Cardiac muscle cell (in vitro differentiated cells and primary cell): Measurements from ENCODE around the gene OVAAL. TPM values are rescaled to one million over a fixed set of nuclear protein-coding genes. Genes with fewer than 3 reads are reported as not detected.
A peak's percentile ranks its signal among the peaks of the same experiment; 100 is the strongest.

Source experiments
- DNase-seq, 2 donors: peaks; one replicate each; pipeline versions ENCODE4 v3.0.0 to v3.0.0-alpha.2; 2010 to 2017; ENCODE audit warnings: low read depth in 1 of 2, low spot score in 1 of 2
- H3K27ac ChIP-seq: fragments of 200-600 bp; sonication (generic); 2 replicates; pipeline ENCODE4 v1.5.1; 2016
- H3K27me3 ChIP-seq: fragments of 200-600 bp; sonication (generic); 2 replicates; pipeline ENCODE4 v1.6.0; 2016; ENCODE audit warnings: control low read depth
- H3K36me3 ChIP-seq: fragments of 200-600 bp; sonication (generic); 2 replicates; pipeline ENCODE4 v1.5.1; 2016; ENCODE audit warnings: control low read depth
- H3K4me1 ChIP-seq: fragments of 200-600 bp; sonication (generic); 2 replicates; pipeline ENCODE4 v1.8.1; 2017; ENCODE audit warnings: low read depth, mild to moderate bottlenecking, mixed run types
- H3K4me3 ChIP-seq: fragments of 200-600 bp; sonication (generic); 2 replicates; pipeline ENCODE4 v1.5.1; 2016; ENCODE audit warnings: mild to moderate bottlenecking
- H3K9me3 ChIP-seq: fragments of 200-600 bp; sonication (generic); 2 replicates; pipeline ENCODE4 v1.5.1; 2017; ENCODE audit warnings: low read depth, mild to moderate bottlenecking, control low read depth
- CTCF ChIP-seq: IDR thresholded peaks from 2 replicates; pipeline ENCODE4 v1.5.1; 2012; ENCODE audit warnings: low read depth, mild to moderate bottlenecking, low read length
- polyA plus RNA-seq: library from polyadenylated mRNA; unstranded; fragments of >200 nt; fragmentation: Nextera tagmentation; extraction: Ambion mirVana; gene quantifications from 2 replicates; pipeline ENCODE4 v1.2.1, GENCODE V29; 2016
- total RNA-seq: library from RNA; depleted of rRNA; stranded (reverse); fragments of >200 nt; gene quantifications from 2 replicates; pipeline ENCODE4 v1.2.3, GENCODE V29; 2016

OVAAL gene
- total RNA-seq: 0.21 and 1.1 TPM in 2 replicates
- polyA plus RNA-seq: 0.91 and 2.5 TPM in 2 replicates

DNA sequence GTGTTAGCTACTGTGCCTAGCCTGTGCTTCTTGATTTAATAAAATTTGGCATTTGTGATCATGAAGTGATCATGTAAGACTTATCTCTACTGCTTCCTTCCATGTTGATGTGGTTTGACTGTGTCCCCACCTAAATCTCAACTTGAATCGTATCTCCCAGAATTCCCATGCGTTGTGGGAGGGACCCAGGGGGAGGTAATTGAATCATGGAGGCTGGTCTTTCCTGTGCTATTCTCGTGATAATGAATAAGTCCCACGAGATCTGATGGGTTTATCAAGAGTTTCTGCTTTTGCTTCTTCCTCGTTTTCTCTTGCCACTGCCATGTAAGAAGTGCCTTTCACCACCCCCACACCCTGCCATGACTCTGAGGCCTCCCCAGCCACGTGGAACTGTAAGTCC lies at the start of gene OVAAL:
TSS of gene OVAAL (plus strand) at position 301 of the 400 bp plus-strand sequence.
- Histone ChIP-seq H3K27me3 (no peaks in the 10 kb centered on the region), H3K4me3 (no peak within 1 kb of the TSS), H3K4me1 (peaks cover 38% of the 10 kb centered on the region), H3K27ac (no peak within 1 kb of the TSS), H3K36me3 (no peaks in the 10 kb centered on the region), H3K9me3 (no peaks in the 10 kb centered on the region)
- TF ChIP-seq CTCF: no peak
- DNase-seq: no peak

DNA sequence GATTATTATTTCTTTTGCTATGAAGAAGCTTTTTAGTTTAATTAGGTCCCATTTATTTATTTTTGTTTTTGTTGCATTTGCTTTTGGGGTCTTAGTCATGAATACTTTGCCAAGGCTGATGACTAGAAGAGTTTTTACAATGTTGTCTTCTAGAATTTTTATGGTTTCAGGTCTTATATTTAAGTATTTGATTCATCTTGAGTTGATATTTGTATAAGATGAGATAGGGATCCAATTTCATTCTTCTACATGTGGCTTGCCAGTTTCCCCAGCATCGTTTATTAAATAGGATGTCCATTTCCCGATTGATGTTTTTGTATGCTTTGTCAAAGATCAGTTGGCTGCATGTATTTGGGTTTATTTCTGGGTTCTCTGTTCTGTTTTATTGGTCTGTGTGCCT lies 47.9 kb upstream of the OVAAL start:
- no peak for DNase-seq
- Histone ChIP-seq H3K4me3 (no peak overlapping the region), H3K27me3 (no peaks in the 10 kb centered on the region), H3K9me3 (no peaks in the 10 kb centered on the region), H3K36me3 (no peaks in the 10 kb centered on the region), H3K4me1 (no peaks in the 10 kb centered on the region), H3K27ac (no peak overlapping the region)
- TF ChIP-seq CTCF: no peak

DNA sequence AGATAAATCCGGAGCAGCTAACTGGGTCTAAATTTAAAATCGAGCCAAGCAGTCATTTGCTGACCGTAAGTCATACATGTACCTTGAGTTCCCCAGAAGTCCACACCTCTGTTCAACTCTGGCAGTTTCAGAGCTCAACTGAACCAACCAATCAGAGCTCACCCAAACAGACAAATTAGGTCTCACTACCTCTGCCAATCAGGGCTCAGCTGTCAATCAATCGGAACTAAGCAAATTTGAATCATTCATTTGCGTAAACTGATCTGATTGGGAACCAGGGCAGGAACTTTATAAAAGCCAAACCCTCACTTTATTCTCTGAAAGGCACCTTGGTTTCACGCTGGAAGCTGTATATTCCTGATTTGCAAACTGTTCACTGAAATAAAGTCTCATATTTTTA lies 45.2 kb upstream of the OVAAL start:
- no peak for TF ChIP-seq CTCF
- Histone ChIP-seq H3K27ac (no peak overlapping the region), H3K36me3 (no peaks in the 10 kb centered on the region), H3K4me3 (no peak overlapping the region), H3K9me3 (no peaks in the 10 kb centered on the region), H3K27me3 (no peaks in the 10 kb centered on the region), H3K4me1 (no peaks in the 10 kb centered on the region)
- DNase-seq: no peak

- H3K9me3 ChIP-seq: no peaks in the 10 kb centered on the region
- H3K36me3 ChIP-seq: no peaks in the 10 kb centered on the region
- no peak overlapping the region for H3K27ac ChIP-seq
- H3K27me3 ChIP-seq: no peaks in the 10 kb centered on the region
- no peak overlapping the region for H3K4me3 ChIP-seq
- TF ChIP-seq CTCF: no peak
- peaks cover 4% of the 10 kb centered on the region for H3K4me1 ChIP-seq
- DNase-seq: no peak
Observed at GRCh38 chr1:180515364-180515763, 43.4 kb upstream of the OVAAL start.

DNA sequence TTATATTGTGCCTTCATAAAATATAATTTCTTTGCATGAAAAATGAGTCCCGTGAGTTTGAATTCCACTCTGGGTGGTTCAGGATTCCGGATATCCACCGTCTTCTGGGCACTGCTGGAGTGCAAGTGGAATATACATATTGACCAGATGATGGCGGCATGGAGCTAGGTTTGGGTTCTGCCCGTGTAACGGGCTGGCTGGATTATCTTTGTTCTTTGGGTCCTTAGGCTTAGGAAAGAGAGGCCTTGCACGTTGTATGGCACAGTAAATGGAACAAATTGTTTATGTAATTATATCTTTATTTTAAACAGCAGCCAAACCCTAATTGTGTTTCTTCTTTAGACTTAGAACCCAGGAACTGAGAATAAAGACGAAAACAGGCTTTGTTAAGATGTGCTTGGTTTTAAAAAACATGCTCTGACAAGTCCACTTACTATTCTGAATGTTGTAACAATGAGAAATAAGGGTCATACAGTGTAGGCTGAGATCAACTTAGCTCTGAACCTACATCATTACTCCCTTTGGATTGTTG lies 42.8 kb upstream of the OVAAL start:
- Histone ChIP-seq H3K4me3 (no peak overlapping the region), H3K36me3 (no peaks in the 10 kb centered on the region), H3K27me3 (no peaks in the 10 kb centered on the region), H3K9me3 (no peaks in the 10 kb centered on the region), H3K4me1 (peaks cover 4% of the 10 kb centered on the region), H3K27ac (no peak overlapping the region)
- peak; percentile 88 to 89 for DNase-seq
- TF ChIP-seq CTCF: peak; percentile 71

DNA sequence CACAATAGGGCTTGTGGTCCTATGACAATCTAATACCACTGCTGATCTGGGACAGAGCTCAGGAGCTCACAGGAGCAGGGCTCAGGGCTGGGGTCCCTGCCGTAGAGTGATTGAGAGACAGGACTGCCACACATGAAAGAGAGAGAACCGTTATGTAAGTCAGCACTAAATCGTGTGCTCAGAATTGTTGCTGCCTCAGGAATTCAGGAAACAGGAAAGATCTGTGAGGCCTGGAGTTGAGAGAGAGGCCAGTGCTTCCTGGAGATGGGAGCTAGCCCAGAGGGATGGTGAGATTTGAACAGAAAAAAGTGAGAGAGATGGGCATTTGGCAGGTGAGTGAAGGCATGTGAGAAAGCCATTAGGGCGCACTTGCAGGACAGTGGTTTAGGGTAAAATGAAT lies 38.9 kb upstream of the OVAAL start:
- TF ChIP-seq CTCF: no peak
- DNase-seq: no peak
- H3K27ac ChIP-seq: no peak overlapping the region

More for the DNA sequence above, 38.9 kb upstream of the OVAAL start:
- Histone ChIP-seq H3K36me3 (no peaks in the 10 kb centered on the region), H3K4me3 (no peak overlapping the region), H3K27me3 (no peaks in the 10 kb centered on the region), H3K4me1 (peaks cover 17% of the 10 kb centered on the region), H3K9me3 (no peaks in the 10 kb centered on the region)
